RPMI8226 (cell line): ENCODE measurements around the gene PSTPIP1.

Source experiments
- DNase-seq: peaks from one replicate; pipeline ENCODE4 v3.0.0-alpha.2; 2015

PSTPIP1 gene

GRCh38 chr15:77020348-77021087 is 25.6 kb downstream of the PSTPIP1 start:
- DNase-seq = peak; percentile 81

GRCh38 chr15:77021088-77021481 is 26.2 kb downstream of the PSTPIP1 start:
- peak; percentile 94 for DNase-seq

DNA sequence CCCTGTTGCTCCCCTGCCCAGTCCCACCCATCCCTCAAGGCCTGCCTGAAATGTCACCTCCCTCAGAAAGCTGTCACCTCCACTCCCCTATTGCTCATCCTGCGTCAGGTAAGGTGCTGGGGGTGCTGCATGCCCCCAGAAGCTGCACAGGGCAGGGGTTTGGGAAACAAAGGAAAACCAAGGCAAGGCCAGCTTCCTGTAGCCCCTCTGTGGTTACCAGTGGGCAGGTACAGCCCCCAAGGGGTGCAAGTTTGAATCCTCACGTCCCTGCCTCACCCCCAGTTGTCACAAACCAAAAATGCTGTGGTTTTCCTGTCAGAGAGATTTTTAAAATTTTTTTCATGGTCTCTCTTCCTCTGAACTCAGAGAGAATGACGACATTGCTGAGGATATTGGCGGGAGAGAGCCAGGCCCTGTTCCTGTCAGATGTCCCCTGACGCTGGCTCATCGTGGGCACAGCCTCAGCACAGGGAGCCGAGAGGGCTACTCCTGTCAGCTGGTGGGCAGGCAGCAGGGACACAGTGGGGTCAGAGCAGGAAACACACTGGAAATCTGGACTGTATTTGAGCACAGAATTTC is 27.0 kb downstream of the PSTPIP1 start:
- DNase-seq = no peak

GRCh38 chr15:77022646-77023575 is 28.0 kb downstream of the PSTPIP1 start:
- DNase-seq = no peak

DNA sequence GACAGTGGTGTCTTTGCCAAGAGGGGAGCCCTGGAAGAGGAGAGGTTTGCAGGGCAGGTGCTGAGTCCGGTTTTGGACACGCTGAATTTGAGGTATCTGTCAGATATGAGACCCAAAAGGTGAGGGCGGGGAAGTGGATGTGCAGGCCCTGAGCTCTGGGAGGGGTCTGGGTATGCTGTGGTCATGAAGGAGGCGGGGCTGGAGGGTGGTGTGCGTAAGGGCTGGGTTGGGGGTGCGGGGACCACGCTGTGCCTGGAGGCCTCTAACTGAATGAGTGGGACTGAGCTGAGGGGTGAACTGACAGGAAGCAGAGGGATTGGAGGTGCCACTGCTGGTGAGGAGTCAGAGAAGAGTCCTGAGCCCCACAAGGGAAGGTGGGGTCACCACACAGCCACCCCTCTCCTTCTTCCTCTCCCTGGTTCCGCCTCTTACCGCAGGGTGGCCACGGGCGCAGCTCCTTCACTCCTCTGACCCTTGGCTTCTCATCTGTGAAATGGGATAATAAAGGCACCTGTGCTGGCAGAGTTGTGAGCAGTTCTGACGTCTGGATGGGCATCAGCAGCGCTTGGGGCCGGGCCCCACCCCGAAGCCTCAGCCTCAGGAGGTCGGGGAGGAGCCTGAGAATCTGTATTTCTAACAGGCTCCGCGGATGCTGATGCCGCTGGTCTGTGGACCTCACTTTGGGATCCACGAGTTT is 28.8 kb downstream of the PSTPIP1 start:
- DNase-seq = no peak

GRCh38 chr15:77024273-77025082 is 29.6 kb downstream of the PSTPIP1 start:
- peak; percentile 81 for DNase-seq

DNA sequence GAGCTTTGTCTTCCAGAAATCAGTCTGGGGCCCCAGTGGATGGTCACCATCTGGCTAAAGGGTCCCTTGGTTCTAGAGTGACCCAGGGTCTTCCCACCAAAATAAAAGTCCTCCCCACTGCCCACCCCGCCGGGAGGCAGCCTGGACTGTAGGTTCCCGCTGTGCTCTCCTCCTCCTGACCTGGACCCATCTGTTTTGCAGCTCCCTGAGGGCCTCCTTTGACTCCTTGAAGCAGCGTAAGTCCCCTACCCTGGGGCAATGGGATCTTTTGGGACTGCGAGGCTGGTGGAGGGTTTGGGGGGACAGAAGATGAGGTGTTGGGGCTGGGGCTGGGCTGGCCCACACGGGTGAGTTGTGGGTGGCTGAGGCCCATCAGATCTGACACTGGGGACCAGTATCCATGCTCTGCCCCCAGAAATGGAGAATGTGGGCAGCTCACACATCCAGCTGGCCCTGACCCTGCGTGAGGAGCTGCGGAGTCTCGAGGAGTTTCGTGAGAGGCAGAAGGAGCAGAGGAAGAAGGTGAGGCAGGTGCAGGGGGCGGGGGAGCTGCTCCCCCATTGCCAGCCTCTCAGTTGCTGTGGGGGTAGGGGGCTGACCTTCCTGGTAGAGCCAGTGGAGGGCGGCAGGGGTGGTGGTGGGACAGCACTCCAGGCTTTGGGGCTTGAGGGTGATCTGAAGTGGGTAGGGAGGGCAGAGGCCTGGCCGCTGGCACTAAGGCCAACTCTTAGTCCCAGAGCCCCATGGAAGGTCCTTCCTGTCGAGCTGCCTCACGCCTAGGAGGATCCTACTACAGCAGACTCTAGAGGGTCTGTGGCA is 30.4 kb downstream of the PSTPIP1 start:
- DNase-seq = no peak

- DNase-seq = no peak
These were observed 31.1 kb downstream of the PSTPIP1 start for GRCh38 chr15:77025941-77026411.

GRCh38 chr15:77026501-77027110 is 31.7 kb downstream of the PSTPIP1 start:
- DNase-seq = no peak

GRCh38 chr15:77027111-77027696 is 32.3 kb downstream of the PSTPIP1 start:
- DNase-seq = no peak

- no peak for DNase-seq
These were observed 32.9 kb downstream of the PSTPIP1 start for GRCh38 chr15:77027697-77028450.

- DNase-seq = no peak
These were observed 33.7 kb downstream of the PSTPIP1 start for GRCh38 chr15:77028451-77029165.

GRCh38 chr15:77029166-77030047 is 34.5 kb downstream of the PSTPIP1 start:
- no peak for DNase-seq

DNA sequence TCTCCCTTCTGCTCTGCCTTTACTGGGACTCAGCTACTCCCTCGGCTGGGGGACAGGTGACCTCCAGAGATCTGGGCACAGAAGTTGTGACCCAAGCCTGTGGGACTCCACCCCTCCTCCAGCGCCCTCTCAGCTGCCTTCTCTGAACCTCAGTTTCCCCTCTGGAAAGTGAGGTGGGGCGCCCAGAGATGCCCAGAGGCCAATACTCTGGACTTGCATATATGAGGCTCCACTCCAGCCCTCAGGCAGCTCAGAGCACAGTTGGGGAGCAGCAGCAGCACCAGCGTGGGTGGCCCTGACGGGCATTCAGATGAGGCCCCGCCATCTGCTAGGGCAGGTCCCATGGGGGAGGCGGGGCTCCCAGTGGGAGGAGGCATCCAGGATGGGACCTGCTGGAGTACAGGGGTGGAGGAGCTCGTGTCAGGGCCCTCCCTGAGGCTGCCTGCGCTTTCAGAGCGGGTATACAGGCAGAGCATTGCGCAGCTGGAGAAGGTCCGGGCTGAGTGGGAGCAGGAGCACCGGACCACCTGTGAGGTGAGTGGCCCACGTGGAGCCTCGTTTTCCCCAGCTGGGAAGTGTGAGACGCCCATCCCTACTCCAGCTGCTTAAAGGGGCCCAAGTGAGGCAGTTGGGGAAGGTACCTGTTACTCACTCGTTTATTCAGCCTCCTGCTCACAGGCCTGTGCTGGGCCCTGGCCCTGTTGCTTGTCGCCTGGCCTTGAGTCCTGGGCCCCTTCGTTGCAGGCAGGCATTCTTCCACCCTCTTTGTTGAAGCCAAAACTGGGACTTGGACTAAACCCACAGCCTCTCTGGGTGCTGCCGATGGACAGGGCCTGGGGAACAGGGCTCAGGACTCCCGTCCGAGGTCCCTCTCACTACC is 35.4 kb downstream of the PSTPIP1 start:
- DNase-seq = no peak

- DNase-seq = no peak
These were observed 36.0 kb downstream of the PSTPIP1 start for GRCh38 chr15:77030928-77031375.

DNA sequence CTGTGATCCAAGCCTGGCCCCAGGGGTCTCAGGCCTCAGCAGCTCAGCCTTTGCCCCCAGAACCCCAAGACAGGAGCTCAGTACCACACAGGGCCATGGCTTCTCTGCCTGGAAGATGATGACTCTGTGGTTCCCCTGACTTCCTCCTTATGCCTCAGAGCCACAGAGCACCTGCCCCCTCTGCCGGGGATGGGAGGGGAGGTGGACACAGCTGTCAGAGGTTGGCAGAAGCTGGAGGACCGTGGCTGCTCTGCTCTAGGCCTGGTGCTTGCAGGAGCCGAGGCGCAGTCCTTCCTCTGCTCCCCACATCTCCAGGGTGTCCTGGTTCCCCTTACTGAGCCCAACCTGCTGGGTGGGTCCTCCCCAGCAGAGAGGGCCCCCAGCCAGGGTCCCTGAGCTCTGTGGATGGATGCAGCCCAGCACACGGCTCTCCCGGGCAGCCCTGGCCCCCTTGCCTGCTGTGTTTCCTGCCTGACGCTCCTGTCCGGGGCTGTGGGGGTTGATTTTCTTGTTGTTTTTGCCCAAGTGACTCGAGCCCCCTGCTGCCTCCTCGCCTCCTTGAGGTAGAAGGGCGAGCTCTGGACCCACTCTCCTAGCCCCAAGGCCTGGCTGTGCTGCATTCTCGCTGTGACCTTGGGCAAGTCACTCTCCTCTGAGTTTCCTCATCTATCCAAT is 36.6 kb downstream of the PSTPIP1 start:
- peak; percentile 93 for DNase-seq
